HepG2 (cell line): ENCODE measurements around the gene TBL2. TPM values are rescaled to one million over a fixed set of nuclear protein-coding genes. Genes with fewer than 3 reads are reported as not detected.

Experiments
- EEA1 ChIP-seq: sonication (generic); formaldehyde crosslinking; IDR thresholded peaks from 2 replicates; pipeline ENCODE4 v1.5.1; 2020; ENCODE audit warnings: mild to moderate bottlenecking, missing genetic modification reagents, borderline replicate concordance
- EZH2 ChIP-seq: conservative IDR thresholded peaks from 2 replicates; pipeline ENCODE4 v1.6.1; 2012; ENCODE audit warnings: mild to moderate bottlenecking, low read depth, low read length, moderate library complexity
- FOSL1 ChIP-seq: sonication (generic); formaldehyde crosslinking; IDR thresholded peaks from 2 replicates; pipeline ENCODE4 v1.9.0; 2021; ENCODE audit warnings: missing genetic modification reagents, borderline replicate concordance
- JDP2 ChIP-seq: sonication (generic); formaldehyde crosslinking; IDR thresholded peaks from 2 replicates; pipeline ENCODE4 v1.8.1; 2022; ENCODE audit warnings: missing genetic modification reagents, borderline replicate concordance
- MAZ ChIP-seq, 2 experiments: sonication (generic) in 1 of 2; formaldehyde crosslinking in 1 of 2; IDR thresholded peaks; 2 replicates each; pipeline versions ENCODE4 v1.5.0 to v1.6.1; 2012 to 2020; ENCODE audit warnings: low read depth in 2 of 2, mild to moderate bottlenecking in 2 of 2, borderline replicate concordance in 1 of 2, improper control_type of control experiment in 1 of 2, low read length in 1 of 2, missing genetic modification reagents in 1 of 2, moderate library complexity in 1 of 2
- NBN ChIP-seq: fragments of 450-650 bp; conservative IDR thresholded peaks from 2 replicates; pipeline ENCODE4 v1.6.1; 2017
- NONO ChIP-seq, 2 experiments: fragments of 450-650 bp in 1 of 2; sonication (generic) in 1 of 2; formaldehyde crosslinking in 1 of 2; IDR thresholded peaks in 1 of 2; conservative IDR thresholded peaks in 1 of 2; 2 replicates each; pipeline versions ENCODE4 v1.6.1 to v1.8.0; 2017 to 2022; ENCODE audit warnings: mild to moderate bottlenecking in 1 of 2, missing genetic modification reagents in 1 of 2, moderate library complexity in 1 of 2
- PAF1 ChIP-seq: IDR thresholded peaks from 2 replicates; pipeline ENCODE4 v1.6.1; 2016; ENCODE audit warnings: missing genetic modification reagents, missing compliant biosample characterization
- PCBP2 ChIP-seq: fragments of 200-400 bp; formaldehyde crosslinking; optimal IDR thresholded peaks from 2 replicates; pipeline ENCODE3; 2018; ENCODE audit warnings: low read length, low read depth; ENCODE audit not compliant: poor library complexity, severe bottlenecking
- RELA ChIP-seq: sonication (generic); formaldehyde crosslinking; IDR thresholded peaks from 2 replicates; pipeline ENCODE4 v1.4.0; 2020; ENCODE audit warnings: missing genetic modification reagents
- SIN3A ChIP-seq: IDR thresholded peaks from 2 replicates; pipeline ENCODE4 v1.6.1; 2011; ENCODE audit warnings: low read depth, mild to moderate bottlenecking, control low read depth, low read length, borderline replicate concordance
- TARDBP ChIP-seq: sonication (generic); formaldehyde crosslinking; IDR thresholded peaks from 2 replicates; pipeline ENCODE4 v1.8.0; 2022; ENCODE audit warnings: mild to moderate bottlenecking, missing genetic modification reagents
- TGIF2 ChIP-seq: IDR thresholded peaks from 2 replicates; pipeline ENCODE4 v1.6.1; 2016; ENCODE audit warnings: control low read depth, missing compliant biosample characterization
- ZNF260 ChIP-seq: sonication (generic); formaldehyde crosslinking; IDR thresholded peaks from 2 replicates; pipeline ENCODE4 v1.4.0; 2020; ENCODE audit warnings: missing genetic modification reagents, low read depth, mild to moderate bottlenecking, borderline replicate concordance
- ZNF567 ChIP-seq: sonication (generic); formaldehyde crosslinking; IDR thresholded peaks from 2 replicates; pipeline ENCODE4 v1.8.1; 2023; ENCODE audit warnings: mild to moderate bottlenecking, missing genetic modification reagents, borderline replicate concordance
- ZNF670 ChIP-seq: sonication (generic); formaldehyde crosslinking; IDR thresholded peaks from 2 replicates; pipeline ENCODE4 v1.8.0; 2022; ENCODE audit warnings: mild to moderate bottlenecking, missing genetic modification reagents, borderline replicate concordance
- ZNF704 ChIP-seq: sonication (generic); formaldehyde crosslinking; IDR thresholded peaks from 2 replicates; pipeline ENCODE4 v1.8.1; 2023; ENCODE audit warnings: mild to moderate bottlenecking, inconsistent platforms, moderate library complexity, missing genetic modification reagents, borderline replicate concordance
- polyA plus RNA-seq, 8 experiments: library from polyadenylated mRNA; depleted of rRNA in 3 of 8; stranded (reverse) in 7 of 8; unstranded in 1 of 8; fragments of >200 nt; fragmentation: Illumina TruSeq in 4 of 8; extraction: Trizol in 4 of 8; gene quantifications; 2 replicates each; pipeline versions ENCODE4 v1.2.1 to v1.2.3, GENCODE V29; 2011 to 2016; ENCODE audit warnings: low read depth in 4 of 8, missing spikeins in 1 of 8, mixed read lengths in 1 of 8; ENCODE audit not compliant: insufficient read depth in 1 of 8
- total RNA-seq, 5 experiments: library from RNA; depleted of rRNA; stranded (reverse); fragments of >200 nt; fragmentation: Illumina TruSeq; extraction: Trizol; gene quantifications; 2 replicates each; pipeline ENCODE4 v1.2.3, GENCODE V29; 2016; ENCODE audit warnings: low read depth in 1 of 5
- TF ChIP-seq, protein P1 (sequence below): sonication (generic); formaldehyde crosslinking; IDR thresholded peaks from 2 replicates; pipeline ENCODE4 v1.4.0; 2020; ENCODE audit warnings: missing genetic modification reagents
- TF ChIP-seq, protein P2 (sequence below): sonication (generic); formaldehyde crosslinking; IDR thresholded peaks from 2 replicates; pipeline ENCODE4 v1.4.0; 2020; ENCODE audit warnings: missing genetic modification reagents, mild to moderate bottlenecking, borderline replicate concordance

Gene TBL2
- total and polyA plus RNA-seq, 2 of the 13 experiments (the other 11 are each of a cell fraction or from before 2014, with no cell fraction given) = 43.4 to 47.2 TPM

DNA sequence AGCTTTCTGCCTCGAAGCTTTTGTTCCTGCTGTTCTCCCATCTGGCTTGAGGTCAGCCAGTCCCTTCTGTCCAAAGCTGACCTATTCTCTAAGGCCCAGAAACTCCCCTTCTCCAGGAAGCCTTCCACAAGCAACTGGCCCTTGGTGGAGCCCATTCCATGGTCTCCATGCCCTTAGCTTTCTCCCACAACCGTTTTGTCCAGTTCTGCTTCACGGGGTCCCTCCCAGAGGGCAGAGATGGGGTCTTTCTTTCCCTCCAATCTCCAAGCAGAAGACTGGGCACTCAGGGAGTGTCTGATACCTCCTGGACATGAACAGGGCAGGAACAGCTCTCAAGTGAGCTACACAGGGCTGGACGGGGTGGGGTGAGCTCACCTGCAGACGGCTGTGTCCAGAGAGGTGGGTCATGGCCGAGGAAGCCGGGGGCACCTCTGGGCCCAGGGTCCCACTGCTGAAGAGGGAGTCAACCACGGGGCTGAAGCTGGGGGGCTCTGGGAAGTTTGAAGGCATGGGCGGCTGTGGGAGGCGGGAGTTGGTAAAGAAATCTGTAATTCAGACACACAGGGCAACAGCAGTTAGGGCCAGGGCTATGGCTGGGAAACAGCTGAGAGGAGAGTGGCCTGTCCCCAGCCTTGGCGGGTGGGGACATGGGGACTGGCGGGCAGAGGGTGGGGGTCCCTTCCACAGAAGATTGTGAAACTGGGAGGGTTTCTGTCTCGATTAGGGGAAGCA is 20.9 kb upstream of the TBL2 start (continued):
- no peak for TF ChIP-seq RELA (CRISPR knock-in tag)
- TF ChIP-seq ZNF704 (CRISPR knock-in tag) = no peak
- TF ChIP-seq NONO (IDR thresholded peaks at IDR 0.05) = no peak
- TF ChIP-seq NONO (CRISPR knock-in tag; conservative IDR thresholded peaks at IDR 0.05) = peak; percentile 40
- no peak for TF ChIP-seq EEA1 (CRISPR knock-in tag)
- no peak for TF ChIP-seq JDP2 (CRISPR knock-in tag)
- no peak for TF ChIP-seq ZNF670
- TF ChIP-seq ZNF567 (CRISPR knock-in tag) = no peak
- TF ChIP-seq, protein P1, sequence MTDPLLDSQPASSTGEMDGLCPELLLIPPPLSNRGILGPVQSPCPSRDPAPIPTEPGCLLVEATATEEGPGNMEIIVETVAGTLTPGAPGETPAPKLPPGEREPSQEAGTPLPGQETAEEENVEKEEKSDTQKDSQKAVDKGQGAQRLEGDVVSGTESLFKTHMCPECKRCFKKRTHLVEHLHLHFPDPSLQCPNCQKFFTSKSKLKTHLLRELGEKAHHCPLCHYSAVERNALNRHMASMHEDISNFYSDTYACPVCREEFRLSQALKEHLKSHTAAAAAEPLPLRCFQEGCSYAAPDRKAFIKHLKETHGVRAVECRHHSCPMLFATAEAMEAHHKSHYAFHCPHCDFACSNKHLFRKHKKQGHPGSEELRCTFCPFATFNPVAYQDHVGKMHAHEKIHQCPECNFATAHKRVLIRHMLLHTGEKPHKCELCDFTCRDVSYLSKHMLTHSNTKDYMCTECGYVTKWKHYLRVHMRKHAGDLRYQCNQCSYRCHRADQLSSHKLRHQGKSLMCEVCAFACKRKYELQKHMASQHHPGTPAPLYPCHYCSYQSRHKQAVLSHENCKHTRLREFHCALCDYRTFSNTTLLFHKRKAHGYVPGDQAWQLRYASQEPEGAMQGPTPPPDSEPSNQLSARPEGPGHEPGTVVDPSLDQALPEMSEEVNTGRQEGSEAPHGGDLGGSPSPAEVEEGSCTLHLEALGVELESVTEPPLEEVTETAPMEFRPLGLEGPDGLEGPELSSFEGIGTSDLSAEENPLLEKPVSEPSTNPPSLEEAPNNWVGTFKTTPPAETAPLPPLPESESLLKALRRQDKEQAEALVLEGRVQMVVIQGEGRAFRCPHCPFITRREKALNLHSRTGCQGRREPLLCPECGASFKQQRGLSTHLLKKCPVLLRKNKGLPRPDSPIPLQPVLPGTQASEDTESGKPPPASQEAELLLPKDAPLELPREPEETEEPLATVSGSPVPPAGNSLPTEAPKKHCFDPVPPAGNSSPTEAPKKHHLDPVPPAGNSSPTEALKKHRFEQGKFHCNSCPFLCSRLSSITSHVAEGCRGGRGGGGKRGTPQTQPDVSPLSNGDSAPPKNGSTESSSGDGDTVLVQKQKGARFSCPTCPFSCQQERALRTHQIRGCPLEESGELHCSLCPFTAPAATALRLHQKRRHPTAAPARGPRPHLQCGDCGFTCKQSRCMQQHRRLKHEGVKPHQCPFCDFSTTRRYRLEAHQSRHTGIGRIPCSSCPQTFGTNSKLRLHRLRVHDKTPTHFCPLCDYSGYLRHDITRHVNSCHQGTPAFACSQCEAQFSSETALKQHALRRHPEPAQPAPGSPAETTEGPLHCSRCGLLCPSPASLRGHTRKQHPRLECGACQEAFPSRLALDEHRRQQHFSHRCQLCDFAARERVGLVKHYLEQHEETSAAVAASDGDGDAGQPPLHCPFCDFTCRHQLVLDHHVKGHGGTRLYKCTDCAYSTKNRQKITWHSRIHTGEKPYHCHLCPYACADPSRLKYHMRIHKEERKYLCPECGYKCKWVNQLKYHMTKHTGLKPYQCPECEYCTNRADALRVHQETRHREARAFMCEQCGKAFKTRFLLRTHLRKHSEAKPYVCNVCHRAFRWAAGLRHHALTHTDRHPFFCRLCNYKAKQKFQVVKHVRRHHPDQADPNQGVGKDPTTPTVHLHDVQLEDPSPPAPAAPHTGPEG = 0 out of 2 replicates have a peak, but pooled peaks have one; percentile 59
- peak; percentile 28 for TF ChIP-seq PCBP2
- TF ChIP-seq PAF1 (CRISPR knock-in tag) = peak; percentile 86; the same call in 1 of the 2 replicates
- no peak for TF ChIP-seq MAZ (IDR thresholded peaks at IDR 0.05; ENCODE audit: borderline replicate concordance, low read depth, low read length)
- no peak for TF ChIP-seq MAZ (CRISPR knock-in tag; IDR thresholded peaks at IDR 0.05; ENCODE audit: low read depth)
- no peak for TF ChIP-seq TGIF2 (CRISPR knock-in tag)
- TF ChIP-seq NBN = no peak
- no peak for TF ChIP-seq ZNF260 (CRISPR knock-in tag)
- no peak for TF ChIP-seq SIN3A
- peak; percentile 25; the same call in 1 of the 2 replicates for TF ChIP-seq TARDBP (CRISPR knock-in tag)
- TF ChIP-seq, protein P2, sequence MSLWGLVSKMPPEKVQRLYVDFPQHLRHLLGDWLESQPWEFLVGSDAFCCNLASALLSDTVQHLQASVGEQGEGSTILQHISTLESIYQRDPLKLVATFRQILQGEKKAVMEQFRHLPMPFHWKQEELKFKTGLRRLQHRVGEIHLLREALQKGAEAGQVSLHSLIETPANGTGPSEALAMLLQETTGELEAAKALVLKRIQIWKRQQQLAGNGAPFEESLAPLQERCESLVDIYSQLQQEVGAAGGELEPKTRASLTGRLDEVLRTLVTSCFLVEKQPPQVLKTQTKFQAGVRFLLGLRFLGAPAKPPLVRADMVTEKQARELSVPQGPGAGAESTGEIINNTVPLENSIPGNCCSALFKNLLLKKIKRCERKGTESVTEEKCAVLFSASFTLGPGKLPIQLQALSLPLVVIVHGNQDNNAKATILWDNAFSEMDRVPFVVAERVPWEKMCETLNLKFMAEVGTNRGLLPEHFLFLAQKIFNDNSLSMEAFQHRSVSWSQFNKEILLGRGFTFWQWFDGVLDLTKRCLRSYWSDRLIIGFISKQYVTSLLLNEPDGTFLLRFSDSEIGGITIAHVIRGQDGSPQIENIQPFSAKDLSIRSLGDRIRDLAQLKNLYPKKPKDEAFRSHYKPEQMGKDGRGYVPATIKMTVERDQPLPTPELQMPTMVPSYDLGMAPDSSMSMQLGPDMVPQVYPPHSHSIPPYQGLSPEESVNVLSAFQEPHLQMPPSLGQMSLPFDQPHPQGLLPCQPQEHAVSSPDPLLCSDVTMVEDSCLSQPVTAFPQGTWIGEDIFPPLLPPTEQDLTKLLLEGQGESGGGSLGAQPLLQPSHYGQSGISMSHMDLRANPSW (CRISPR knock-in tag) = no peak
- no peak for TF ChIP-seq FOSL1 (CRISPR knock-in tag)
- no peak for TF ChIP-seq EZH2
